GM19452 (cell line): Measurements from ENCODE around the gene C4B.
"Not testable (repeated sequence)": the region's sequence is repeated elsewhere in the genome, so short reads cannot be mapped to it uniquely, and the experiment has no call there.

Experiments
- ATAC-seq: cut with Tn5 transposase; IDR thresholded peaks from one replicate; pipeline ENCODE4 v1.9.1; 2021; ENCODE audit not compliant: unreplicated experiment

C4B gene

GRCh38 chr6:32035283-32036013 lies 20.9 kb downstream of the C4B start:
- ATAC-seq = not testable (repeated sequence)

- not testable (repeated sequence) for ATAC-seq
These were observed 22.5 kb downstream of the C4B start for GRCh38 chr6:32037136-32037535.

- not testable (repeated sequence) for ATAC-seq
These were observed 23.3 kb downstream of the C4B start, which contains the start of gene CYP21A2 for GRCh38 chr6:32037598-32038524. CYP21A2 (plus strand) TSS chr6:32038415; CDS start chr6:32038423, 8 bp downstream.

- ATAC-seq = not testable (repeated sequence)
These were observed 24.3 kb downstream of the C4B start for GRCh38 chr6:32038878-32039277.

- ATAC-seq = not testable (repeated sequence)
These were observed 25.0 kb downstream of the C4B start for GRCh38 chr6:32039321-32040274.

GRCh38 chr6:32040299-32041049 lies 25.9 kb downstream of the C4B start:
- not testable (repeated sequence) for ATAC-seq

GRCh38 chr6:32041050-32041321 lies 26.4 kb downstream of the C4B start:
- not testable (repeated sequence) for ATAC-seq

- not testable (repeated sequence) for ATAC-seq
These were observed 26.8 kb downstream of the C4B start for GRCh38 chr6:32041385-32041784.

- not testable (repeated sequence) for ATAC-seq
These were observed 27.7 kb downstream of the C4B start for GRCh38 chr6:32042276-32042675.

GRCh38 chr6:32043589-32044380 lies 29.2 kb downstream of the C4B start:
- not testable (repeated sequence) for ATAC-seq

GRCh38 chr6:32044916-32045315 lies 30.3 kb downstream of the C4B start:
- ATAC-seq = not testable (repeated sequence)

- ATAC-seq = no peak
These were observed 31.3 kb downstream of the C4B start for GRCh38 chr6:32045811-32046449.

- no peak for ATAC-seq
These were observed 32.0 kb downstream of the C4B start for GRCh38 chr6:32046450-32047083.

- no peak for ATAC-seq
These were observed 32.5 kb downstream of the C4B start for GRCh38 chr6:32047084-32047478.

GRCh38 chr6:32047539-32047854 lies 32.9 kb downstream of the C4B start:
- ATAC-seq = no peak

- no peak for ATAC-seq
These were observed 33.5 kb downstream of the C4B start for GRCh38 chr6:32047855-32048766.

GRCh38 chr6:32049149-32049548 lies 34.6 kb downstream of the C4B start:
- ATAC-seq = not testable (repeated sequence)
